Measurements from ENCODE around the gene E2F6. TPM values are rescaled to one million over a fixed set of nuclear protein-coding genes. Genes with fewer than 3 reads are reported as not detected.

Gene E2F6
- polyA plus RNA-seq, 1 experiment = 4.9 TPM

GRCh38 chr2:11499081-11499743 lies 33.3 kb upstream of the E2F6 start:
- CTCF ChIA-PET = interaction anchor here (0.6 to 2.1 kb wide), 5 partner anchors 13 to 258 kb away, joined by 3 to 4 read pairs (median 3); partner anchors contain the start of gene GREB1
- POLR2A ChIA-PET = no interaction called here
- TF ChIP-seq, protein P1, sequence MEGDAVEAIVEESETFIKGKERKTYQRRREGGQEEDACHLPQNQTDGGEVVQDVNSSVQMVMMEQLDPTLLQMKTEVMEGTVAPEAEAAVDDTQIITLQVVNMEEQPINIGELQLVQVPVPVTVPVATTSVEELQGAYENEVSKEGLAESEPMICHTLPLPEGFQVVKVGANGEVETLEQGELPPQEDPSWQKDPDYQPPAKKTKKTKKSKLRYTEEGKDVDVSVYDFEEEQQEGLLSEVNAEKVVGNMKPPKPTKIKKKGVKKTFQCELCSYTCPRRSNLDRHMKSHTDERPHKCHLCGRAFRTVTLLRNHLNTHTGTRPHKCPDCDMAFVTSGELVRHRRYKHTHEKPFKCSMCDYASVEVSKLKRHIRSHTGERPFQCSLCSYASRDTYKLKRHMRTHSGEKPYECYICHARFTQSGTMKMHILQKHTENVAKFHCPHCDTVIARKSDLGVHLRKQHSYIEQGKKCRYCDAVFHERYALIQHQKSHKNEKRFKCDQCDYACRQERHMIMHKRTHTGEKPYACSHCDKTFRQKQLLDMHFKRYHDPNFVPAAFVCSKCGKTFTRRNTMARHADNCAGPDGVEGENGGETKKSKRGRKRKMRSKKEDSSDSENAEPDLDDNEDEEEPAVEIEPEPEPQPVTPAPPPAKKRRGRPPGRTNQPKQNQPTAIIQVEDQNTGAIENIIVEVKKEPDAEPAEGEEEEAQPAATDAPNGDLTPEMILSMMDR (IDR thresholded peaks at IDR 0.05; ENCODE audit: insufficient read depth, low read depth, low read length) = no peak
- Histone ChIP-seq H3K36me3 (ENCODE audit: control insufficient read depth, insufficient read depth, low read length) (no peaks in the 10 kb centered on the region), H3K27me3 (ENCODE audit: control insufficient read depth, insufficient read depth, low read length) (peaks cover 8% of the 10 kb centered on the region), H3K4me3 (ENCODE audit: low read depth, low read length) (no peak overlapping the region)
- DNase-seq (ENCODE audit: low read depth) = no peak

DNA sequence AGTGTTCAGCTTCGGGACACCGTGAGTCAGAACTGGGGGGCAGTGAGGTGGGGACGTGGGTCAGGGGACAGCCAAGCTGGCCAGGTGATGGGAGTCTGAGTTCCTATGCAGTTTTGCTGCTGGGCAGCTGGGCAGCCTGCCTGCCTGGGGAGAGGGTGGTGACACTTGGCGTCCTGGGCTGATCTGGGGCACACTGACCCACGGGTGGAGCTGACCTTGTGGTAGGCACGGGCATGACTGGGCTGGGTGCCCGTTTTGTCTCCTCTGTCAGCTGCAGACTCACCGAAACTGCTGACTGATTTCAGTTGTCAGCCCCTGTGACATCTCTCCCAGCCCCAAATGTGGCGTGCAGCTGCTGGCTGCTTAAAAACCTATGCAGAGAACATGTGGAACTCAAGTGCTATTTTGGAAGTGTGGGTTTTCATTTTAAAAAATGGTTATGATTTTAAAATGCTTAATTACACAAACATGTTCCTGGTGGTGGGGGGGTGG lies 32.6 kb upstream of the E2F6 start:
- Histone ChIP-seq H3K4me3 (ENCODE audit: low read depth, low read length) (no peak overlapping the region), H3K36me3 (ENCODE audit: control insufficient read depth, insufficient read depth, low read length) (no peaks in the 10 kb centered on the region), H3K27me3 (ENCODE audit: control insufficient read depth, insufficient read depth, low read length) (peaks cover 8% of the 10 kb centered on the region)
- ChIA-PET CTCF (interaction anchor here (0.6 to 2.1 kb wide), 5 partner anchors 14 to 259 kb away, joined by 3 to 4 read pairs (median 3); partner anchors contain the start of gene GREB1), POLR2A (no interaction called here)
- TF ChIP-seq, protein P1 (IDR thresholded peaks at IDR 0.05; ENCODE audit: insufficient read depth, low read depth, low read length) = no peak
- DNase-seq (ENCODE audit: low read depth) = no peak

DNA sequence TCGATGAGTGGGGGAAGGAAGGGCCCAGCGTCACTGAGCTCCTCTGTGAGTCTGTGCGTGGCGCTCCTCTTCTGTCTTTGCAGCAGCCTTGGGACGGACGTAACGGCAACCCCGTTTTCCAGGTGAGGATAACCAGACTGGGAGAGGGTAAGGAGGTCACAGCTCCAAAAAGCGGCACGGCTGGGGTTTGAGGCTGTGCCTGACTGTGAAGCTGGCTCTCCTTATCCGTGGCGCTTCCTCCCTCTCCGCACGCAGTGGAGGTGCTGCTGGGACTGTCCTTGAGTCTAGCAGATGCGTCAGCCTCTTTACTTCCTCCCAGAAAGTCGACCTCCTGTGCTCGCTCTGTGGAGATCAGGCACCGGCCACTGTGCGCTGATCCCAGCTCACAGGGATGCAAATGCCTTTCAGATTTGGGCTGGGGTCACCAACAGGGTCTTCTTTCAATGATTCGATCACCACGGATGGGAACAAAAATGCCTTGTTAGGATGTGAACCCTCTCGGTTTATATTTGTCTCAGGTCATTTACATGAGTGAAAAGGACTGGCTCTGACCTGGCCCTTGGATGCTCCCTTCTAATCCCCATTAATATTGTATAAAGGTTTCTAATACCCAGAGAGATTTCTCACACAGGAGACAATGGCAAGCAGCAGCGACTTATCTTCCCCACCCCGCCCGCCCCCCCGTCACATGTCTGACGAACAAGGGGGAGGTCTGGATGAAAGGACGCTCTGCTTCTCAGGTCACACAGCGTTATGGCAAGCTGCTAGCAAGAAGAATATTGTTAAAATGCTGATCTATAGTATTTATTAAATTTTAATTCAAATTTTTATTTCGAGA lies 30.1 kb upstream of the E2F6 start:
- no peak for DNase-seq (ENCODE audit: low read depth)
- TF ChIP-seq, protein P1 (IDR thresholded peaks at IDR 0.05; ENCODE audit: insufficient read depth, low read depth, low read length) = no peak
- Histone ChIP-seq H3K36me3 (ENCODE audit: control insufficient read depth, insufficient read depth, low read length) (no peaks in the 10 kb centered on the region), H3K4me3 (ENCODE audit: low read depth, low read length) (no peak overlapping the region), H3K27me3 (ENCODE audit: control insufficient read depth, insufficient read depth, low read length) (peaks cover 8% of the 10 kb centered on the region)
- ChIA-PET CTCF (interaction anchor here (1.0 to 1.9 kb wide), 2 partner anchors 12 to 87 kb away, joined by 3 to 6 read pairs; no protein-coding TSS in a partner anchor), POLR2A (no interaction called here)

- TF ChIP-seq, protein P1 (IDR thresholded peaks at IDR 0.05; ENCODE audit: insufficient read depth, low read depth, low read length) = no peak
- ChIA-PET CTCF (no interaction called here), POLR2A (no interaction called here)
- no peak for DNase-seq (ENCODE audit: low read depth)
- H3K27me3 ChIP-seq (ENCODE audit: control insufficient read depth, insufficient read depth, low read length) = peaks cover 8% of the 10 kb centered on the region
- no peak overlapping the region for H3K4me3 ChIP-seq (ENCODE audit: low read depth, low read length)
- no peaks in the 10 kb centered on the region for H3K36me3 ChIP-seq (ENCODE audit: control insufficient read depth, insufficient read depth, low read length)
Measured at GRCh38 chr2:11494310-11494709, 28.3 kb upstream of the E2F6 start.

DNA sequence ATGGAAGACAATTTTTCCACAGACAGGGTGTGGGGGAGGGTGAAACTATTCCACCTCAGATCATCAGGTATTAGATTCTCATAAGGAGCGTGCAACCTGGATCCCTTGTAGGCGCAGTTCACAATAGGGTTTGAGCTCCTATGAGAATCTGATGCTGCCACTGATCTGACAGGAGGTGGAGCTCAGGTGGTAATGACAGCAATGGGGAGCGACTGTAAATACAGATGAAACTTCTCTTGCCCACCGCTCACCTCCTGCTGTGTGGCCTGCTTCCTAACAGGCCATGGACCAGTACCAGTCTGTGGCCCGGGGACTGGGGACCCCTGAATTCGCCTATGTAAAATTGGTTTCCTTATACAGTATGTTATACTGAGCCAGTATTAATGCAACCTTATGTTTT lies 27.3 kb upstream of the E2F6 start:
- TF ChIP-seq, protein P1 (IDR thresholded peaks at IDR 0.05; ENCODE audit: insufficient read depth, low read depth, low read length) = no peak
- CTCF ChIA-PET = interaction anchor here (1.5 kb wide), 1 partner anchor 89 kb away, joined by 6 read pairs; no protein-coding TSS in a partner anchor
- POLR2A ChIA-PET = no interaction called here
- Histone ChIP-seq H3K27me3 (ENCODE audit: control insufficient read depth, insufficient read depth, low read length) (peaks cover 3% of the 10 kb centered on the region), H3K4me3 (ENCODE audit: low read depth, low read length) (no peak overlapping the region), H3K36me3 (ENCODE audit: control insufficient read depth, insufficient read depth, low read length) (no peaks in the 10 kb centered on the region)
- no peak for DNase-seq (ENCODE audit: low read depth)
